ENCODE results near the gene BMX.

Gene BMX

DNA sequence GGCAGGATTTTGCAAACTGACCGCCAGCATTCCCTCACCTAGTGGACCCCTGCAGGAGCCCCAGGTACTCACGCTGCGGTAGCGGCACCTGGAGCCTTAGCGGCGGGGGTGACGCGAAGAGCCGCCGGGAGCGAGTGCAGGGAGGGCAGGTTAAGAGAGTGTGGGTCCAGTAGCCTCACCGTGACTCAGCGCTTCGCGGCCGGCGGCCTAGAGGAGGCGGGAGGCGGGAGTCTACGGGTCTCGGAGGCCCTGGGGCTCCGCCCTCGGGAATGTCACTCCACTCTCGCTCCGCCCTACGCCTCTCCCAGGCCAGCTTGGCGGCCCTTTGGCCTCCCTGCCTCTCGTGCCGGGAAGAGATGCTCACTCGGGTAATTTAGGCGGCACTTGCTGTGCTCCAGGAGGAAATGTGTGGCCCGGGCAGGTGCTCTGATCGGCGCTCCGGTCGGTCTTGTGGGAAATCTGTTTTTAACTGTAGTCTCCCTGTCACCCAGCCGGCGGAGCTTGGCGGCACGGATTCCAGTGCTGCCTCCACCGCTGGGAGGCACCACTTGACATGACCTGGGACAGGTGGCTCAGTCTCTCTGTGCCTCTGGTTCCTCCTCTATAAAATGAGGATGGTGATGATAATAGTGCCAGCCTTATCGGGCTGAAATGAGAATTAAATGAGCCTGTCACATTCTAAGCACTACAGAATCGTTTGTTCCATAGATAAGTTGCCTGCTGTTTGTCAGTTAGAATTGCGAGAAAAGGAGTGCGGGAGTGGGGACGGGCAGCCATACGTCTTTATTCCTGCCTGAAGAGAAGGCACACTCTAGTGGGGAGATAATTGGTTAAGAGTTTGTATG lies 7.3 kb upstream of the BMX start, which contains the start of gene PIR:
PIR (minus strand) TSS at position 216 of the 845 bp plus-strand sequence. CDS start 2,076 bp downstream, outside the sequence.
- DNase-seq: peak; percentile 87 to 91
- TF ChIP-seq GATA1 (IDR thresholded peaks at IDR 0.05; ENCODE audit: low read depth, low read length) (no peak), POLR2A (IDR thresholded peaks at IDR 0.05; ENCODE audit: low read length) (peak; percentile 67)

DNA sequence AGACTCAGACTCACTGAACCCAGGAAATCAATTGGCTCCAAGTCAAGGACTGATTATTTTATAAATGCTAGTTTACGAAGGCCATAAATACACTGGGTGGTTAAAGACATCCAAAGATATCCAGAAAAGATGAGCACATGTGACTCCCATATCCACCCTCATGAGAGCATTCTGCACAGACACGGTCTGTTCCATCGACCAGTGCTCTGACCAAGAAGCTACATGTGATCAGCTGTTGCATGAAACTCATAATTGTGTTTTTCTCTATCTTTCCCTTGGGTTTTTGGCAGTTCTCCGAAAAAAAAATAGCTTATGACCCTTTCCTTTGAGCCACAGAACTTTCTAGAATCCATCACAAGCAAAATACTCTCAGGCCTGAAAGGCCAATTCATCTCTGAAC lies 4.8 kb upstream of the BMX start:
- no peak for DNase-seq
- TF ChIP-seq POLR2A (IDR thresholded peaks at IDR 0.05; ENCODE audit: low read length) (no peak), GATA1 (IDR thresholded peaks at IDR 0.05; ENCODE audit: low read depth, low read length) (no peak)

DNA sequence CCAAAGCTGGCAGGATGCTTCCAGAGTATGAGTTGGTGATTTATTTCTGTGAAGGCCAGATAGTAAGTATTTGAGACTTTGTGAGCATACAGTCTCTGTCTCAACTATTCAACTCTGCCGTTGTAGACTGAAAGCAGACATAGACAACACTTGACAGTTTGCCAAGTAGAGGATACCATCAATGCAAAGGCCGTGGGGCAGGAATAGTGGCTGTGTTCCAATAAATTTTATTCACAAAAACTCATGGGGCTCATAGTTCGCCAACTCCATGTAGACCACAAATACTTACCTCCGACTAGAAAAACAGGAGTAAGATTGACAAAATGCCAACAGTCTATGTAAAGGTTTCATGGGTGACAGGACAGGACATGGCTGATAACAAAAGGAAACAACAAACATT lies 3.8 kb upstream of the BMX start:
- DNase-seq: peak in 1 of 2 experiments; percentile 1
- no peak for TF ChIP-seq GATA1 (IDR thresholded peaks at IDR 0.05; ENCODE audit: low read depth, low read length)
- no peak for TF ChIP-seq POLR2A (IDR thresholded peaks at IDR 0.05; ENCODE audit: low read length)

DNA sequence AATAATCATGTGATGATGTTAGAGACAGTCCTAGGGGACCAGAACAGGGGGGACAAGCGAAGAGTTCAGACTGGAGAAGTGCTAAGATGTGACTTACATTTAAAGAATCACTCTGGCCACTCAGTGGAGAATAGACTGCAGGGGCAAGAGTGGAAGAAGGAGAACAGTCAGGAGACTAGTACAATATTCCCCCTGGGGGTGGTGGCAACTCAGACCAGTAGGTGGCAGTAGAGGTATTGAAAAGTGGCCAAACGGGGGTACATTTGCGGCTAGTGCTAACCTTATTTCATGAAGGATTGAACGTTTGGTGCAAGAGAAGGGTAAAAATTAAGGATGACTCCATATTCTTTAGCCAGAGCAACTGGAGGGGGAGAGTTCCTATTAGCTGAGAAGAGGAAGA lies 2.7 kb upstream of the BMX start:
- TF ChIP-seq GATA1 (IDR thresholded peaks at IDR 0.05; ENCODE audit: low read depth, low read length) (no peak), POLR2A (IDR thresholded peaks at IDR 0.05; ENCODE audit: low read length) (no peak)
- DNase-seq: peak; percentile 53 to 72

GRCh38 chrX:15498741-15499140 lies 1.9 kb upstream of the BMX start:
- no peak for DNase-seq
- TF ChIP-seq GATA1 (IDR thresholded peaks at IDR 0.05; ENCODE audit: low read depth, low read length) (no peak), POLR2A (IDR thresholded peaks at IDR 0.05; ENCODE audit: low read length) (no peak)

- no peak for DNase-seq
- TF ChIP-seq GATA1 (IDR thresholded peaks at IDR 0.05; ENCODE audit: low read depth, low read length) (no peak), POLR2A (IDR thresholded peaks at IDR 0.05; ENCODE audit: low read length) (no peak)
Observed at GRCh38 chrX:15499976-15500375, 631 bp upstream of the BMX start.

GRCh38 chrX:15501506-15501905 lies 899 bp downstream of the BMX start:
- no peak for TF ChIP-seq GATA1 (IDR thresholded peaks at IDR 0.05; ENCODE audit: low read depth, low read length)
- no peak for TF ChIP-seq POLR2A (IDR thresholded peaks at IDR 0.05; ENCODE audit: low read length)
- no peak for DNase-seq

GRCh38 chrX:15504661-15505060 lies 4.1 kb downstream of the BMX start:
- DNase-seq: no peak
- no peak for TF ChIP-seq POLR2A (IDR thresholded peaks at IDR 0.05; ENCODE audit: low read length)
- TF ChIP-seq GATA1 (IDR thresholded peaks at IDR 0.05; ENCODE audit: low read depth, low read length): no peak

DNA sequence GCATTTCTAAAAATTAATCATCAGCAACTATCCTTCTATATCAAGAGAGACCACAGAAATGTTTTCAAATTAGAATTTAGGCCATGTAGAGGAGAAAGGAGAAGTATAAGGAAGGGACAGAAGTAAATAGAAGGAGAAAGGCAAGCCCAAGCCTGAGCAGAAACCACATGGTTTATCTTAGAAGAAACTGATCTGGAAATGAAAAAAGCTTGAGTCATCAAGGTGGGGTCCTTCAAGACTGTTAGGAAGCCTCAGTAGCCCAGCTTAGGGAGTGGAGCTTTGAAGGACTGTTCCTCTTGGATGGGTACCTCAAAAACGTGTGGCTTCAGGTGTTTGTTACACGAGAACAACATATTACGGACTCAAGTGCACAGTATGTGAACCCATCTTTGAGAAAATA lies 4.5 kb downstream of the BMX start:
- peak; percentile 10 to 34 for DNase-seq
- no peak for TF ChIP-seq GATA1 (IDR thresholded peaks at IDR 0.05; ENCODE audit: low read depth, low read length)
- no peak for TF ChIP-seq POLR2A (IDR thresholded peaks at IDR 0.05; ENCODE audit: low read length)

DNA sequence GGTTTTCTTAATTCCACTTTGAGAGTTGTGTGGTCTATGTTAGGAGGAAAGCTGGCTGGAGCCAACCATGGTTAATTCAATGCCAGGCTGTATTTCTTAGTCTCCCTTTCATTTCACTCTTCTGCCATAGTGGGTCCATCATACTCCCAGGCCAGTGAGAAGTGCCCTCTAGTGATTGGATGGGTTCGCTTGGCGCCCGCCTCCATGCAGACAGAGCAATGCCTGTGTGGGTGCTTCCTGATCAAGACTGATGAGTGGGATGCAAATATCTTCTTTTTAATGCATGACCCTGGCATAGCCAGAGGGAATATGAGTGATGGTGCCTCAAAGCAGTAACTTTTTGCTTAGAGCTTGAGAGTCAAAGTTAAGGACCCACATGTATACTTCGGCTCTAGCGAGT lies 6.4 kb downstream of the BMX start:
- no peak for TF ChIP-seq GATA1 (IDR thresholded peaks at IDR 0.05; ENCODE audit: low read depth, low read length)
- no peak for TF ChIP-seq POLR2A (IDR thresholded peaks at IDR 0.05; ENCODE audit: low read length)
- no peak for DNase-seq

- no peak for TF ChIP-seq GATA1 (IDR thresholded peaks at IDR 0.05; ENCODE audit: low read depth, low read length)
- TF ChIP-seq POLR2A (IDR thresholded peaks at IDR 0.05; ENCODE audit: low read length): no peak
- DNase-seq: no peak
Observed at GRCh38 chrX:15509845-15510244, 9.2 kb downstream of the BMX start.

DNA sequence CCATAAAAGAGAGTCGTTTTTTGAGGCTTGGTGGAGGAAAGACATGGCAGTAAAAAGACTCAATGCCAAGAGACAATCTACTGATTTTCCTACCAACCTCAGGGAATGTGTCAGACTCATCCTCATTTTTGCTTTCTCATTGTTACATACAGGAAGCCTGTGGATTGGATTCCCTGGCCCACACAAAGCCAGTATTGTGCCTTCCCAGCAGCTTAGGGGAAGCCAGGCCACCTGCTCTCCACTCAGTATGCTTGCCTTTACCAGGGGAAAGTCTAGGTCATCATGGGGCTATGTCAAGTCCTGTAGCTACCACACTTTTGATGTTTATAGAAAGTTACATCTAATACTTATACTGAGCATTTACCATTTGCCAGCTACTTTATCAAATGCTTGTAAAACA lies 11.0 kb downstream of the BMX start:
- no peak for TF ChIP-seq POLR2A (IDR thresholded peaks at IDR 0.05; ENCODE audit: low read length)
- TF ChIP-seq GATA1 (IDR thresholded peaks at IDR 0.05; ENCODE audit: low read depth, low read length): no peak
- no peak for DNase-seq

DNA sequence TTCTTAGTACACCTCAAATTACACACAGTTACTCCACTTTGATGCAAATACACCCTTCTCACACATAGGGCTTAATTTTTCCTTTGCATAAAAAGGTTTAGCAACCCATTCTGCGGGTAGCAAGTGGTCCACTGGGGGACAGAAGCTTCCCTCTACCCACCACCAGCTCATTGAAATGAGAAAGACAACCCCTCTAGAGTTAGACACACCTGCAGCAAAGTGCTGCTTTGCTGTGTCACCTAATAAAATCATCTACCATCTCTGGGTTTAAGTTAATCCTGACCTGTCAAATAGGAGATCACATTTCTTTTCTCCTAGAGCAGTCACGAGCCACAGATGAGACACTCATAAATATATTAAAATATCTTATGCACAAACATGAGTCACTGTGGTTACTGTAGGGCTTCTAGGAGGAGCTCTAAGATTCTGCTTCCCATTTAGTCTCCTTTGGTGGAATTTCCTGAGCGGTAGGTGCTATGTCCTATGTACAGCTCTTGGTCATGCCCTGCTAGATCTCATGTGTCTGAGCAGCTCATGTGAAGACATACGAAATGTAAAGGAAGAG lies 11.9 kb downstream of the BMX start:
- no peak for DNase-seq
- no peak for TF ChIP-seq POLR2A (IDR thresholded peaks at IDR 0.05; ENCODE audit: low read length)
- no peak for TF ChIP-seq GATA1 (IDR thresholded peaks at IDR 0.05; ENCODE audit: low read depth, low read length)

DNA sequence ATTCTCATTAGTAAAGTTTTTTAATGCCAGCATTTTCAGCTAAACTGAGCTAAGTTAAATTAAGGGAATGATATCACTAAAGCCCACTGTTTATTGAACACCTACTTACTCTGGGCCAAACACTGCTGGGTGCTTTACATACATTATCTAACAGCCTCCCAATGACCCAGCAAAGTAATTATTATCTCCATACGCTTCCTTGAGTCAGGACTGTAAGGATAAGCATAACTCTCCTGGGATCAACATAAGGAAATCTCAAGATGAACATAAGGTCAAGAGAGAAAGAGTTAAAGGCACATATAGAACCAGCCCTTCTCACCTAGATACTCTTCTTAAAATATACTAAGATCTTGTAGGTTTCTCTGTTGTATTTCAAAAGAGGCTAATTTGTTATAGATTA lies 13.7 kb downstream of the BMX start:
- DNase-seq: no peak
- TF ChIP-seq GATA1 (IDR thresholded peaks at IDR 0.05; ENCODE audit: low read depth, low read length) (no peak), POLR2A (IDR thresholded peaks at IDR 0.05; ENCODE audit: low read length) (no peak)

- DNase-seq: peak; percentile 6 to 58
Observed at GRCh38 chrX:15515931-15516330, 15.3 kb downstream of the BMX start.

More at GRCh38 chrX:15515931-15516330, 15.3 kb downstream of the BMX start:
- TF ChIP-seq POLR2A (IDR thresholded peaks at IDR 0.05; ENCODE audit: low read length) (no peak), GATA1 (IDR thresholded peaks at IDR 0.05; ENCODE audit: low read depth, low read length) (no peak)
